HG03439 (cell line): ENCODE data around the gene TMEM72.

Source experiments
- ATAC-seq: cut with Tn5 transposase; IDR thresholded peaks from one replicate; pipeline ENCODE4 v1.9.1; 2021; ENCODE audit warnings: mild to moderate bottlenecking, moderate library complexity; ENCODE audit not compliant: unreplicated experiment

Gene TMEM72

GRCh38 chr10:44951576-44952226 lies 40.6 kb downstream of the TMEM72 start:
- no peak for ATAC-seq

- ATAC-seq: no peak
Observed at GRCh38 chr10:44952779-44953231, 41.7 kb downstream of the TMEM72 start.

- no peak for ATAC-seq
Observed at GRCh38 chr10:44954042-44954441, 42.9 kb downstream of the TMEM72 start.

- no peak for ATAC-seq
Observed at GRCh38 chr10:44954962-44955361, 43.8 kb downstream of the TMEM72 start.

- ATAC-seq: no peak
Observed at GRCh38 chr10:44955413-44956070, 44.4 kb downstream of the TMEM72 start.

- no peak for ATAC-seq
Observed at GRCh38 chr10:44956226-44956625, 45.1 kb downstream of the TMEM72 start.

- ATAC-seq: no peak
Observed at GRCh38 chr10:44956717-44957706, 45.9 kb downstream of the TMEM72 start.

- no peak for ATAC-seq
Observed at GRCh38 chr10:44958196-44958897, 47.2 kb downstream of the TMEM72 start.

- no peak for ATAC-seq
Observed at GRCh38 chr10:44958898-44959246, 47.7 kb downstream of the TMEM72 start.

- peak; percentile 96 for ATAC-seq
Observed at GRCh38 chr10:44959247-44960087, 48.3 kb downstream of the TMEM72 start, which contains the start of gene RASSF4. Gene RASSF4, plus strand, starts transcription at chr10:44959802. Its CDS starts 10,401 bp downstream, at chr10:44970203.

GRCh38 chr10:44960088-44960460 lies 48.9 kb downstream of the TMEM72 start:
- no peak for ATAC-seq

GRCh38 chr10:44960482-44961229 lies 49.5 kb downstream of the TMEM72 start:
- no peak for ATAC-seq

GRCh38 chr10:44961230-44961571 lies 50.1 kb downstream of the TMEM72 start:
- no peak for ATAC-seq

- no peak for ATAC-seq
Observed at GRCh38 chr10:44961931-44962750, 51.0 kb downstream of the TMEM72 start.

- ATAC-seq: no peak
Observed at GRCh38 chr10:44962870-44963738, 52.0 kb downstream of the TMEM72 start.

GRCh38 chr10:44963772-44964633 lies 52.9 kb downstream of the TMEM72 start:
- ATAC-seq: no peak

GRCh38 chr10:44965104-44965503 lies 54.0 kb downstream of the TMEM72 start:
- no peak for ATAC-seq
